ENCODE measurements around the gene THBS1. TPM values are rescaled to one million over a fixed set of nuclear protein-coding genes. Genes with fewer than 3 reads are reported as not detected.

The THBS1 gene
- total RNA-seq, 2 donors from 2014 or later = 0.31 to 0.38 TPM

DNA sequence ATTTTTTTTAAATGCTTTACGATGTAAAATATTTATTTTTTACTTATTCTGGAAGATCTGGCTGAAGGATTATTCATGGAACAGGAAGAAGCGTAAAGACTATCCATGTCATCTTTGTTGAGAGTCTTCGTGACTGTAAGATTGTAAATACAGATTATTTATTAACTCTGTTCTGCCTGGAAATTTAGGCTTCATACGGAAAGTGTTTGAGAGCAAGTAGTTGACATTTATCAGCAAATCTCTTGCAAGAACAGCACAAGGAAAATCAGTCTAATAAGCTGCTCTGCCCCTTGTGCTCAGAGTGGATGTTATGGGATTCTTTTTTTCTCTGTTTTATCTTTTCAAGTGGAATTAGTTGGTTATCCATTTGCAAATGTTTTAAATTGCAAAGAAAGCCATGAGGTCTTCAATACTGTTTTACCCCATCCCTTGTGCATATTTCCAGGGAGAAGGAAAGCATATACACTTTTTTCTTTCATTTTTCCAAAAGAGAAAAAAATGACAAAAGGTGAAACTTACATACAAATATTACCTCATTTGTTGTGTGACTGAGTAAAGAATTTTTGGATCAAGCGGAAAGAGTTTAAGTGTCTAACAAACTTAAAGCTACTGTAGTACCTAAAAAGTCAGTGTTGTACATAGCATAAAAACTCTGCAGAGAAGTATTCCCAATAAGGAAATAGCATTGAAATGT is 15.6 kb downstream of the THBS1 start:
- Mint-ChIP-seq H3K9me3 (no peaks in the 10 kb centered on the region), H3K36me3 (no peaks in the 10 kb centered on the region), H3K27me3 (no peaks in the 10 kb centered on the region), H3K4me1 (ENCODE audit: low read depth in 2 of 2) (peaks cover 8% of the 10 kb centered on the region in 2 donors), H3K4me3 (no peak overlapping the region), H3K27ac (no peak overlapping the region)
- ATAC-seq = no peak
- DNase-seq (ENCODE audit: low spot score) = no peak

- no peak overlapping the region for H3K27ac Mint-ChIP-seq
- H3K36me3 Mint-ChIP-seq = no peaks in the 10 kb centered on the region
- no peak overlapping the region for H3K4me3 Mint-ChIP-seq
- DNase-seq (ENCODE audit: low spot score) = no peak
- no peaks in the 10 kb centered on the region for H3K9me3 Mint-ChIP-seq
- H3K27me3 Mint-ChIP-seq = no peaks in the 10 kb centered on the region
- ATAC-seq = no peak
- H3K4me1 Mint-ChIP-seq (ENCODE audit: low read depth in 2 of 2) = peaks cover 8 to 10% of the 10 kb centered on the region in 2 donors
These were observed 16.5 kb downstream of the THBS1 start for GRCh38 chr15:39597336-39597735.

GRCh38 chr15:39597751-39598185 is 16.9 kb downstream of the THBS1 start:
- no peak overlapping the region for H3K4me3 Mint-ChIP-seq
- no peaks in the 10 kb centered on the region for H3K36me3 Mint-ChIP-seq
- H3K9me3 Mint-ChIP-seq = no peaks in the 10 kb centered on the region
- no peak overlapping the region for H3K27ac Mint-ChIP-seq
- DNase-seq (ENCODE audit: low spot score) = no peak
- no peaks in the 10 kb centered on the region for H3K27me3 Mint-ChIP-seq
- no peak for ATAC-seq
- peaks cover 8 to 10% of the 10 kb centered on the region in 2 donors for H3K4me1 Mint-ChIP-seq (ENCODE audit: low read depth in 2 of 2)

DNA sequence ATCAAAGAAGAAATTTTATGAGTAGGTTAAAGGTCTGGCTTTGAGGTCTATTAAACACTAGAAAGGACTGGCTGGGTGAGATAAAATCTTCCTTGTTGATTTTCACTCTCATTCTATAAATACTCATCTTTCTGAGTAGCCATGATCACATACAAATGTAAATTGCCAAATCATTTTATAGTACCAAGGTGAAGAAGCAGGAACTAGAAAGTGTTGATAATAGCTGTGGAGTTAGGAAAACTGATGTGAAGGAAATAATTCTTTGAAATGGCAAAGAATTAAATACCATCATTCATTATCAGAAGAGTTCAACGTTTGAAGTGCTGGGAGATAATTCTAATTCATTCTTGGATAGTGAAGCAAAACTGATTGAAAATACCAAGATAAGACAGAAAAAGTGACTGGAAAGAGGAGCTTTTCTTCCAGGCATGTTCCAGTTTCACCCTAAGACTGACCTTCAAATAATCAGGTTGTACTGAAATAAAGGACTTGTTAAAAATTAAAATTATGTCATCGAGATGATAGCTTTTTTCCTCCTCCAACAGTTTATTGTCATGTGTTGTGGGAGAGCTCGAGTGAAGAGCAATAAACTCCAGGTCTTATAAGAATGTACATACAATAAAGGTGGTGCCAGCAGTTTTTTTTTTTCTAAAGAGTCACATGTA is 17.4 kb downstream of the THBS1 start:
- Mint-ChIP-seq H3K27ac (no peak overlapping the region), H3K36me3 (no peaks in the 10 kb centered on the region), H3K4me1 (ENCODE audit: low read depth in 2 of 2) (peaks cover 8 to 10% of the 10 kb centered on the region in 2 donors), H3K27me3 (no peaks in the 10 kb centered on the region), H3K9me3 (no peaks in the 10 kb centered on the region), H3K4me3 (no peak overlapping the region)
- ATAC-seq (no peak), DNase-seq (ENCODE audit: low spot score) (no peak)

DNA sequence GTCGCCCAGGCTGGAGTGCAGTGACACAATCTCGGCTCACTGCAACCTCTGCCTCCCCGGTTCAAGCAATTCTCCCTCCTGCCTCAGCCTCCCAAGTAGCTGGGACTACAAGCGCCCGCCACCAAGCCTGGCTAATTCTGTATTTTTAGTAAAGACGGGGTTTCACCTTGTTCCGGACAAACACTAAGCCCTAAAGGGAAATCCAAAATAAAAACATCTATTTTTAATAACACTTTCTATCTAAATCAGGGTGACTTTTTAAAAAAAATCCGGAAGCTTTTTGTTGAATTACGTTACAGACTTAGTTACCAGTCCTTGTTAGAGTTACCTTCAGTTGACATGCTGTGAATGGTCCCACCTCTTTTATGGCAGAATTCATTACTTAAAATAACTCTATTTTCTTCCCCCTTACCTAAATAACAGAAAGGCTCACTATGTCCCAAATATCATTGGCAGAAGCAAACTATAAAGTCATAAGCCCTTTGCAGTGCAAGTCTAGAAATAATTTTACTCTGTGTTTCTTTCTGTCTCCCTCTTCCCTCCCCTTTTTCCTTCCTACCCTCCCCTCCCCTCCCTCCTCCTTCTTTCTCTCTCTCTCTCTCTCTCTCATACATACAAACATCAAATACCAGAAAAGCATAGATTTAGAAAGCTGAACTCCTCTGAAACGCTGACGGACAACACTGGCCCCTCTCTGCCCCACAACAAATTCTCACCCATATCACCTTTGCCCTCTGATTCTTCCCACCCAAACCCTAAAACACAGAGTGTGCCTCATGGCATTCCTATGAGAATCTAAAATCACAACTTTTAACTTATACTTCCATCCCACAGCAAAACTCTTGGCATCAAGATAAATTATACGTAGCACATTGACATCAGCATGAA is 18.3 kb downstream of the THBS1 start:
- Mint-ChIP-seq H3K36me3 (no peaks in the 10 kb centered on the region), H3K27me3 (no peaks in the 10 kb centered on the region), H3K27ac (no peak overlapping the region), H3K4me3 (no peak overlapping the region), H3K4me1 (ENCODE audit: low read depth in 2 of 2) (peaks cover 3 to 4% of the 10 kb centered on the region in 2 donors), H3K9me3 (no peaks in the 10 kb centered on the region)
- no peak for ATAC-seq
- DNase-seq (ENCODE audit: low spot score) = no peak

DNA sequence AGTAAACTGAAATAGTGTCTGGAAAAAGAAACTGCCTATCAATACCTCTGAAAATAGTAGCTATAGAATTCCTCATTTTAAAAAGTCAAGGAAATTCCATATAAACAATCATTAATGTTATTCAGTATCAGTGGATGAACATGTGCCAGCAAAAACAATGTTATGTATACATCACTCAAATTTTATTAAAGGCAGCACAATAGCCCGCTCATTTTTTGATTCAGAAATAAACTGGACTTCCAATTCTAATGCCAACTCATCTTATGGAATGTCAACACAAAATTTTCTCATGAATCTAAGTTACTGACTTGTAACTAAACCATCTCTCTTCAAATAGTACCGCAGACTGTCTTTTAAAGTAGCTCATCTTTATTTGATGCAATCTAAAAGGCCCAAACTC is 19.0 kb downstream of the THBS1 start:
- H3K27ac Mint-ChIP-seq = no peak overlapping the region
- H3K9me3 Mint-ChIP-seq = no peaks in the 10 kb centered on the region
- H3K4me1 Mint-ChIP-seq (ENCODE audit: low read depth in 2 of 2) = peaks cover 0 to 2% of the 10 kb centered on the region in 2 donors
- H3K4me3 Mint-ChIP-seq = no peak overlapping the region
- H3K27me3 Mint-ChIP-seq = no peaks in the 10 kb centered on the region
- no peaks in the 10 kb centered on the region for H3K36me3 Mint-ChIP-seq
- DNase-seq (ENCODE audit: low spot score) = no peak
- no peak for ATAC-seq

- DNase-seq (ENCODE audit: low spot score) (no peak), ATAC-seq (no peak)
- Mint-ChIP-seq H3K27ac (no peak overlapping the region), H3K4me1 (ENCODE audit: low read depth in 2 of 2) (peaks cover 0 to 2% of the 10 kb centered on the region in 2 donors), H3K27me3 (no peaks in the 10 kb centered on the region), H3K36me3 (no peaks in the 10 kb centered on the region), H3K9me3 (no peaks in the 10 kb centered on the region), H3K4me3 (no peak overlapping the region)
These were observed 21.3 kb downstream of the THBS1 start for GRCh38 chr15:39602143-39602542.

DNA sequence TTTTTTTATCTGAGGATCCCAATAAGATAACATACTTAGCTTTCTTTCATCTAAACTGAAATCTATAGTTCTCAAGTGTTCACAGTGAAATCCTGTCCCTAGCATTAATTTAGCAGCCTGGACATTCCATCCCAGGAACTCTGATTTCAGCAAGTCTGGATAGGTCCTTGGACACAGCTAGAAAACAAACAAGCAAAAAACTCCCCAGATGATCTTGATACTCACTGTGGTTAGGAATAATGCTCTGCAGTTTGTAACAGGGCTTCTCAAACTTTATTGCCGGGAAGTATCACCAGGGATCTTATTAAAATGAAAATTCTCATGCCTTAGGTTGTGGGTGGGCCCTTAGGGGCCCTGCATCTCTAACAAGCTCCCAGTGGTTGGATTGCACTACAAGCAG is 24.3 kb downstream of the THBS1 start:
- no peak for DNase-seq (ENCODE audit: low spot score)
- no peaks in the 10 kb centered on the region for H3K36me3 Mint-ChIP-seq
- no peak for ATAC-seq
- H3K27ac Mint-ChIP-seq = no peak overlapping the region
- no peaks in the 10 kb centered on the region for H3K9me3 Mint-ChIP-seq
- H3K27me3 Mint-ChIP-seq = no peaks in the 10 kb centered on the region
- H3K4me3 Mint-ChIP-seq = no peak overlapping the region
- peaks cover 12 to 16% of the 10 kb centered on the region in 2 donors for H3K4me1 Mint-ChIP-seq (ENCODE audit: low read depth in 2 of 2)

GRCh38 chr15:39608185-39609139 is 27.6 kb downstream of the THBS1 start:
- peaks cover 12 to 13% of the 10 kb centered on the region in 2 donors for H3K4me1 Mint-ChIP-seq (ENCODE audit: low read depth in 2 of 2)
- ATAC-seq (no peak), DNase-seq (ENCODE audit: low spot score) (no peak)
- peak overlapping the region; percentile 24 to 27 for H3K27ac Mint-ChIP-seq
- H3K9me3 Mint-ChIP-seq = peaks cover 10% of the 10 kb centered on the region
- H3K36me3 Mint-ChIP-seq = peaks cover 23% of the 10 kb centered on the region
- peak overlapping the region; percentile 36 for H3K4me3 Mint-ChIP-seq
- no peaks in the 10 kb centered on the region for H3K27me3 Mint-ChIP-seq

DNA sequence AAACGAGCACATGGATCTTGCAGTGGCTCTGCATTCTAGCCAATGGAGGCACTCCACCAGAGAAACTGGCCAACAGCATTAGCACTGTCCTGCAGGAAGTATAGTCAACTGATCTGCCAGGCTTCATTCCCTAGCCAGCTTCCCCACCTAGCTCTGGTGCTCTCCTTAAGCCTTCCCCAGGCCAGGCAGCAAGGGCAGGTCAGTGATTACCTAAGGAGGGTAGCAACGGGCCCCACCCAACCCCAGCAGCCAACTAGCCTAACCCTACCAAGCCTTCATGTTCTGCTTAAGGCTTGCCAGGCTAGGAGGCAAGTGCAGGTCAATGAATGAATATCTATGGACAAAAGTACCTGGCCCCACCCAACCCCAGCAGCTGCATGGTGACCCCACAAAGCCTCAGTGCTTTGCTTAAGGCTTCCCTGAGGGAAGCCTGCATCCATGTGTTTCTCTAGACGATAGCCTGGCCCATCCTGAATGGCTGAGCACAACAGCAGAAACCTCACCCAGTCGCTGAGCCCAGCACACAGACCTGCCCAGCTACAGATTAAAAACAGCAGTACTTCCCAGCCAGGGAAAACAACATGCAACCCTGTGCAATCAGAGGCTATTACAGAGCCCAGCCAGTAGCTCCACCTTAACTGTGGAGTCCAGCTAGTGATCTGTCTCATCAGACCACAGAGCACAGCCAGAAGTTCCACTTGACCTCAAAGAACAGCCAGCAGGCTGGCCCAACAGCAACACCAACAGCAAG is 28.5 kb downstream of the THBS1 start:
- Mint-ChIP-seq H3K9me3 (peaks cover 11% of the 10 kb centered on the region), H3K36me3 (peaks cover 30% of the 10 kb centered on the region), H3K4me1 (ENCODE audit: low read depth in 2 of 2) (peaks cover 12 to 13% of the 10 kb centered on the region in 2 donors), H3K4me3 (no peak overlapping the region), H3K27ac (peak overlapping the region; percentile 24 to 27), H3K27me3 (no peaks in the 10 kb centered on the region)
- no peak for DNase-seq (ENCODE audit: low spot score)
- ATAC-seq = no peak

GRCh38 chr15:39610665-39611064 is 29.8 kb downstream of the THBS1 start:
- no peak overlapping the region for H3K4me3 Mint-ChIP-seq
- ATAC-seq (no peak), DNase-seq (ENCODE audit: low spot score) (no peak)
- H3K27me3 Mint-ChIP-seq = no peaks in the 10 kb centered on the region
- peaks cover 11% of the 10 kb centered on the region for H3K9me3 Mint-ChIP-seq
- H3K27ac Mint-ChIP-seq = no peak overlapping the region
- peaks cover 12 to 18% of the 10 kb centered on the region in 2 donors for H3K4me1 Mint-ChIP-seq (ENCODE audit: low read depth in 2 of 2)
- H3K36me3 Mint-ChIP-seq = peaks cover 35% of the 10 kb centered on the region

GRCh38 chr15:39613271-39613670 is 32.4 kb downstream of the THBS1 start:
- H3K27me3 Mint-ChIP-seq = no peaks in the 10 kb centered on the region

More at GRCh38 chr15:39613271-39613670, 32.4 kb downstream of the THBS1 start:
- Mint-ChIP-seq H3K9me3 (peaks cover 17% of the 10 kb centered on the region), H3K4me3 (no peak overlapping the region), H3K27ac (no peak overlapping the region), H3K4me1 (ENCODE audit: low read depth in 2 of 2) (peaks cover 20 to 23% of the 10 kb centered on the region in 2 donors), H3K36me3 (peaks cover 42% of the 10 kb centered on the region)
- ATAC-seq = no peak
- no peak for DNase-seq (ENCODE audit: low spot score)

Measured in natural killer cell treated with Interleukin-12 subunit alpha and Interleukin-12 subunit beta and Interleukin-15 and Interleukin-18, amount 100 ng/mL, for 72 hours (primary cell).